Panc1 (cell line): ENCODE measurements around the gene CFAP43. TPM values are rescaled to one million over a fixed set of nuclear protein-coding genes. Genes with fewer than 3 reads are reported as not detected.

Experiments
- ATAC-seq: fragments of 200-7000 bp; cut with Tn5 transposase; 2 replicates; pipeline ENCODE4 v1.9.1; 2020; ENCODE audit warnings: mild to moderate bottlenecking, moderate library complexity
- BruUV-seq: library from RNA; stranded (reverse); fragments of 400-500 nt; replicated peaks from 2 replicates; lab custom pipeline; 2021; lab: Mats Ljungman, UMichigan
- CTCF ChIA-PET: fragments of 300-600 bp; sonication (Branson Sonifier 250); formaldehyde crosslinking; loops from one replicate; lab custom pipeline; 2022; ENCODE audit warnings: antibody characterized with exemption; lab: Charles Lee
- POLR2A ChIA-PET: fragments of 300-600 bp; sonication (Branson Sonifier 250); formaldehyde crosslinking; loops from one replicate; lab custom pipeline; 2022; ENCODE audit warnings: antibody characterized with exemption; lab: Charles Lee
- DNase-seq: peaks from one replicate; pipeline ENCODE4 v3.0.0-alpha.2; 2010; ENCODE audit warnings: low read depth, low spot score
- H3K27ac ChIP-seq: 2 replicates; pipeline ENCODE4 v1.5.1; 2011; ENCODE audit warnings: mild to moderate bottlenecking, low read length, inconsistent platforms
- H3K27me3 ChIP-seq: fragments of 200-500 bp; sonication (Bioruptor generic); 2 replicates; pipeline ENCODE4 v1.6.0; 2014; ENCODE audit warnings: low read length, inconsistent platforms; ENCODE audit not compliant: control insufficient read depth, insufficient read depth
- H3K36me3 ChIP-seq: fragments of 200-500 bp; sonication (Bioruptor generic); 2 replicates; pipeline ENCODE4 v1.5.1; 2014; ENCODE audit warnings: inconsistent platforms, mild to moderate bottlenecking, low read length, moderate library complexity; ENCODE audit not compliant: control insufficient read depth, insufficient read depth
- H3K4me1 ChIP-seq: 2 replicates; pipeline ENCODE4 v1.5.1; 2011; ENCODE audit warnings: inconsistent platforms, mild to moderate bottlenecking, low read length, moderate library complexity; ENCODE audit not compliant: control insufficient read depth, insufficient read depth
- H3K4me3 ChIP-seq, 2 experiments: 2 replicates each; pipeline ENCODE4 v1.5.1; 2011 to 2012; ENCODE audit warnings: low read depth in 2 of 2, low read length in 2 of 2, mild to moderate bottlenecking in 2 of 2, inconsistent platforms in 1 of 2, moderate library complexity in 1 of 2
- H3K9me3 ChIP-seq: fragments of 200-500 bp; sonication (Bioruptor generic); 2 replicates; pipeline ENCODE4 v1.5.1; 2014; ENCODE audit warnings: low read depth, mild to moderate bottlenecking, inconsistent platforms, low read length, moderate library complexity; ENCODE audit not compliant: control insufficient read depth, insufficient read depth
- POLR2AphosphoS5 ChIP-seq: IDR thresholded peaks from 2 replicates; pipeline ENCODE4 v1.6.1; 2012; ENCODE audit warnings: mild to moderate bottlenecking, low read depth, low read length, moderate library complexity
- SIN3A ChIP-seq: IDR thresholded peaks from 2 replicates; pipeline ENCODE4 v1.6.1; 2012; ENCODE audit warnings: low read depth, mild to moderate bottlenecking, low read length, moderate library complexity, borderline replicate concordance; ENCODE audit not compliant: insufficient read depth
- TCF7L2 ChIP-seq: IDR thresholded peaks from 2 replicates; pipeline ENCODE4 v1.6.1; 2011; ENCODE audit warnings: mild to moderate bottlenecking, low read depth, low read length, inconsistent platforms
- in situ Hi-C: cut with HindIII; loops from 2 replicates; pipeline ENCODE4 v1.10.0; 2016; ENCODE audit warnings: low sequenced_read_pairs, low pct_unique_long_range_greater_than_20kb
- intact Hi-C: fragments of 100-400 bp; cut with micrococcal nuclease; formaldehyde crosslinking; loops from one replicate; pipeline ENCODE4 v1.10.0; 2022; ENCODE audit not compliant: unreplicated experiment
- total RNA-seq: library from RNA; stranded (reverse); gene quantifications from one replicate; pipeline ENCODE4 v1.2.1, GENCODE V29; 2021; ENCODE audit not compliant: unreplicated experiment
- TF ChIP-seq, protein P1 (sequence below), 2 experiments: IDR thresholded peaks; 2 replicates each; pipeline ENCODE4 v1.6.1; 2011 to 2012; ENCODE audit warnings: low read depth in 2 of 2, control low read depth in 1 of 2, low read length in 1 of 2, mild to moderate bottlenecking in 1 of 2, moderate library complexity in 1 of 2; ENCODE audit not compliant: insufficient read depth in 1 of 2
- TF ChIP-seq, protein P2 (sequence below): fragments of 450-650 bp; IDR thresholded peaks from 2 replicates; pipeline ENCODE4 v1.5.1; 2017; ENCODE audit warnings: mild to moderate bottlenecking

Gene CFAP43
- total RNA-seq, 1 experiment from 2014 or later = 0.21 TPM

DNA sequence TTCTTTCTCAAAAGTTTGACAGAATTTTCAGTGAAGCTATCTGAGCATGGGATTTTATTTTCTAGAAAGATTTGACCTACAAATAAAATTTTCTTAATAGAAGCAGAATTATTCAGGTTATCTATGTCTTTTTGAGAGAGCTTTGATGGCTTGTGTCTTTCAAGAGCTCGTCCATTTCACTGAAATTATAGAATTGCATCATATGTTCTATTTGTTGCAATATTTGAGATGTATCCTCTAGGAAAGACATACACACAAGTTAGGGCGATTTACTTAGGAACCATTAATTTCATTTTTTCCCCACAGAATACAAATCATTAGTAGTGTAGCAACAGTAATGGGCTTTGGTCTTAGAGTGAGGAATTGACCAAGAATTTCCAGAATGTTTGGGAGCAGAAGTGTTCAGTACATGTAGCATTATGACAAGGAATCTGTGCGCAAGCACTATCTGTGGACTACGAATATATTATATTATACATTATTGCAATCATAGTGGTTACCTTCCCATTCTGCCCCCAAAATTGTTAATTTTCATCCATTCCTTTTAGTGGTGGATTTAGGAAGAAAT lies 133.7 kb downstream of the CFAP43 start:
- intact Hi-C loops = no loop called here
- ChIA-PET CTCF (no interaction called here), POLR2A (no interaction called here)
- H3K27ac ChIP-seq = no peak overlapping the region
- no peaks in the 10 kb centered on the region for H3K9me3 ChIP-seq
- no TSS peak for BruUV-seq
- TF ChIP-seq SIN3A (no peak), TCF7L2 (no peak), POLR2AphosphoS5 (no peak)
- TF ChIP-seq, protein P1, sequence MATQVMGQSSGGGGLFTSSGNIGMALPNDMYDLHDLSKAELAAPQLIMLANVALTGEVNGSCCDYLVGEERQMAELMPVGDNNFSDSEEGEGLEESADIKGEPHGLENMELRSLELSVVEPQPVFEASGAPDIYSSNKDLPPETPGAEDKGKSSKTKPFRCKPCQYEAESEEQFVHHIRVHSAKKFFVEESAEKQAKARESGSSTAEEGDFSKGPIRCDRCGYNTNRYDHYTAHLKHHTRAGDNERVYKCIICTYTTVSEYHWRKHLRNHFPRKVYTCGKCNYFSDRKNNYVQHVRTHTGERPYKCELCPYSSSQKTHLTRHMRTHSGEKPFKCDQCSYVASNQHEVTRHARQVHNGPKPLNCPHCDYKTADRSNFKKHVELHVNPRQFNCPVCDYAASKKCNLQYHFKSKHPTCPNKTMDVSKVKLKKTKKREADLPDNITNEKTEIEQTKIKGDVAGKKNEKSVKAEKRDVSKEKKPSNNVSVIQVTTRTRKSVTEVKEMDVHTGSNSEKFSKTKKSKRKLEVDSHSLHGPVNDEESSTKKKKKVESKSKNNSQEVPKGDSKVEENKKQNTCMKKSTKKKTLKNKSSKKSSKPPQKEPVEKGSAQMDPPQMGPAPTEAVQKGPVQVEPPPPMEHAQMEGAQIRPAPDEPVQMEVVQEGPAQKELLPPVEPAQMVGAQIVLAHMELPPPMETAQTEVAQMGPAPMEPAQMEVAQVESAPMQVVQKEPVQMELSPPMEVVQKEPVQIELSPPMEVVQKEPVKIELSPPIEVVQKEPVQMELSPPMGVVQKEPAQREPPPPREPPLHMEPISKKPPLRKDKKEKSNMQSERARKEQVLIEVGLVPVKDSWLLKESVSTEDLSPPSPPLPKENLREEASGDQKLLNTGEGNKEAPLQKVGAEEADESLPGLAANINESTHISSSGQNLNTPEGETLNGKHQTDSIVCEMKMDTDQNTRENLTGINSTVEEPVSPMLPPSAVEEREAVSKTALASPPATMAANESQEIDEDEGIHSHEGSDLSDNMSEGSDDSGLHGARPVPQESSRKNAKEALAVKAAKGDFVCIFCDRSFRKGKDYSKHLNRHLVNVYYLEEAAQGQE (IDR thresholded peaks at IDR 0.05; ENCODE audit: insufficient read depth in 1 of 2, low read depth in 2 of 2, low read length in 1 of 2) = no peak
- TF ChIP-seq, protein P2, sequence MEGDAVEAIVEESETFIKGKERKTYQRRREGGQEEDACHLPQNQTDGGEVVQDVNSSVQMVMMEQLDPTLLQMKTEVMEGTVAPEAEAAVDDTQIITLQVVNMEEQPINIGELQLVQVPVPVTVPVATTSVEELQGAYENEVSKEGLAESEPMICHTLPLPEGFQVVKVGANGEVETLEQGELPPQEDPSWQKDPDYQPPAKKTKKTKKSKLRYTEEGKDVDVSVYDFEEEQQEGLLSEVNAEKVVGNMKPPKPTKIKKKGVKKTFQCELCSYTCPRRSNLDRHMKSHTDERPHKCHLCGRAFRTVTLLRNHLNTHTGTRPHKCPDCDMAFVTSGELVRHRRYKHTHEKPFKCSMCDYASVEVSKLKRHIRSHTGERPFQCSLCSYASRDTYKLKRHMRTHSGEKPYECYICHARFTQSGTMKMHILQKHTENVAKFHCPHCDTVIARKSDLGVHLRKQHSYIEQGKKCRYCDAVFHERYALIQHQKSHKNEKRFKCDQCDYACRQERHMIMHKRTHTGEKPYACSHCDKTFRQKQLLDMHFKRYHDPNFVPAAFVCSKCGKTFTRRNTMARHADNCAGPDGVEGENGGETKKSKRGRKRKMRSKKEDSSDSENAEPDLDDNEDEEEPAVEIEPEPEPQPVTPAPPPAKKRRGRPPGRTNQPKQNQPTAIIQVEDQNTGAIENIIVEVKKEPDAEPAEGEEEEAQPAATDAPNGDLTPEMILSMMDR = no peak
- no peak for DNase-seq
- no peak for ATAC-seq
- H3K4me1 ChIP-seq = no peaks in the 10 kb centered on the region
- no peaks in the 10 kb centered on the region for H3K36me3 ChIP-seq
- in situ Hi-C loops = no loop called here
- no peaks in the 10 kb centered on the region for H3K27me3 ChIP-seq
- no peak overlapping the region for H3K4me3 ChIP-seq

DNA sequence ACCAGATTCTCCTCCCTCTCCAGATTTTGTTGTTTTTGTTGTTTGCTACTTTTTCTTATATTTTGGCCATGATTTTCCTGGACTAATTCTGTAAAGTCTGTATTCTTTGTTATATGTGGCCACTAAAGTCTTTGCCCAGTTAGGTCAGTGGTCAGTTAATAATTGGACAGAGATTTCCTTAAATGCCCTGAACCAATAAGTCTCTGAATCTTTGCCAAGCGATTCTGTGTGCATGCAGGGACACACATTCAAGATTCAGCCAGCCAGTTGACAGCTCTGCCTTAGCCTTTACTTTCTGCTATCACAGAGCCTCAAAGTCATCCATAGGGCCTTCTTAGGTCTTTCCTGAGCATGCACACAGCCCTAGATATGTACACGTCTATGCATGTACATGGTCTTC lies 135.5 kb downstream of the CFAP43 start:
- no peaks in the 10 kb centered on the region for H3K9me3 ChIP-seq
- no peak for ATAC-seq
- H3K36me3 ChIP-seq = no peaks in the 10 kb centered on the region
- POLR2A ChIA-PET = no interaction called here
- no TSS peak for BruUV-seq
- no peaks in the 10 kb centered on the region for H3K4me1 ChIP-seq
- TF ChIP-seq, protein P1 (IDR thresholded peaks at IDR 0.05; ENCODE audit: insufficient read depth in 1 of 2, low read depth in 2 of 2, low read length in 1 of 2) = no peak
- no peak for TF ChIP-seq SIN3A
- TF ChIP-seq POLR2AphosphoS5 = no peak
- no peak for TF ChIP-seq TCF7L2
- TF ChIP-seq, protein P2 = no peak
- H3K27ac ChIP-seq = no peak overlapping the region
- CTCF ChIA-PET = no interaction called here
- intact Hi-C loops = no loop called here
- no peak for DNase-seq
- in situ Hi-C loops = no loop called here
- no peaks in the 10 kb centered on the region for H3K27me3 ChIP-seq
- no peak overlapping the region for H3K4me3 ChIP-seq
